Tracheal epithelial cell (primary cell): ENCODE data around the gene WDR59. TPM values are rescaled to one million over a fixed set of nuclear protein-coding genes. Genes with fewer than 3 reads are reported as not detected.

ENCODE experiments used
- total RNA-seq: library from RNA; depleted of rRNA; stranded (reverse); fragments of >200 nt; gene quantifications from 2 replicates; pipeline ENCODE4 v1.2.1, GENCODE V29; 2014

WDR59 gene, protein sequence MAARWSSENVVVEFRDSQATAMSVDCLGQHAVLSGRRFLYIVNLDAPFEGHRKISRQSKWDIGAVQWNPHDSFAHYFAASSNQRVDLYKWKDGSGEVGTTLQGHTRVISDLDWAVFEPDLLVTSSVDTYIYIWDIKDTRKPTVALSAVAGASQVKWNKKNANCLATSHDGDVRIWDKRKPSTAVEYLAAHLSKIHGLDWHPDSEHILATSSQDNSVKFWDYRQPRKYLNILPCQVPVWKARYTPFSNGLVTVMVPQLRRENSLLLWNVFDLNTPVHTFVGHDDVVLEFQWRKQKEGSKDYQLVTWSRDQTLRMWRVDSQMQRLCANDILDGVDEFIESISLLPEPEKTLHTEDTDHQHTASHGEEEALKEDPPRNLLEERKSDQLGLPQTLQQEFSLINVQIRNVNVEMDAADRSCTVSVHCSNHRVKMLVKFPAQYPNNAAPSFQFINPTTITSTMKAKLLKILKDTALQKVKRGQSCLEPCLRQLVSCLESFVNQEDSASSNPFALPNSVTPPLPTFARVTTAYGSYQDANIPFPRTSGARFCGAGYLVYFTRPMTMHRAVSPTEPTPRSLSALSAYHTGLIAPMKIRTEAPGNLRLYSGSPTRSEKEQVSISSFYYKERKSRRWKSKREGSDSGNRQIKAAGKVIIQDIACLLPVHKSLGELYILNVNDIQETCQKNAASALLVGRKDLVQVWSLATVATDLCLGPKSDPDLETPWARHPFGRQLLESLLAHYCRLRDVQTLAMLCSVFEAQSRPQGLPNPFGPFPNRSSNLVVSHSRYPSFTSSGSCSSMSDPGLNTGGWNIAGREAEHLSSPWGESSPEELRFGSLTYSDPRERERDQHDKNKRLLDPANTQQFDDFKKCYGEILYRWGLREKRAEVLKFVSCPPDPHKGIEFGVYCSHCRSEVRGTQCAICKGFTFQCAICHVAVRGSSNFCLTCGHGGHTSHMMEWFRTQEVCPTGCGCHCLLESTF
- total RNA-seq: 6.4 and 12.0 TPM in 2 replicates

DNA sequence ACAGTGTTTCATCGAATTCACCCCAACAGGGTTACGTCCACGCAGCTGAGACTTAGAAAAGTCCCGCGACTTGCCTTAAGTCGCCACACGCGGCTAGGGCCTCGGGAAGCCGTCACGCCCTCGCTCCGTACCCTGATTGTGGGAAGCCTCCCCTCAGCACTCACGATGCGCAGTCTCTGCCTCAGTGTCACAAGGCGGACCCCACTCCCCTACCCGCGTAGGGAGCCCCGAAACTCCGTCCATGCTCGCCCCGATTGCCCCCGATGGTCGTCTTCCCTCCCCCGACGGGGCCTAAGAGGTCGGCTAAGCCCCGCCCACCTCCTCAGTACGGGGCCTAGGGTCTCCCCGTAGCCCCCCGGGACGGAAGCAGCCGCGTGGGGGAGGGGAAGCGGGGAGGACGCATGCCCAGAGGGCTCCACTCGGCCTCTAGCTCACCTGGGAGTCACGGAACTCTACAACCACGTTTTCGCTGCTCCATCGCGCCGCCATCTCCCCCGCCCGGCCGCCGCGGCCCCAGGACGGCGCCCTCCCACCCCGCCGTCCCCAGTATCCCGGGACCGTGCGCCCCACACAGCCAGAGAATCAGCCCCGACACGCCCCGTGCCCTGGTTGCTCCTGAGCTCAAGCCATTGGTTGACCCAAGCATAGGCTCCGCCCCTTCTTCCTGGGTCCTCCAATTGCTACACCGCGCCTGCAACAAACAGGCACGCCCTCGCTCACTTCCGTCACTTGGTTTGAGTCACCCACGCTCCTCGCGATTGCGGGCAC lies at the start of gene WDR59:
TSS of gene WDR59 (minus strand) at position 595 of the 768 bp plus-strand sequence. CDS start at position 489, 106 bp downstream.

DNA sequence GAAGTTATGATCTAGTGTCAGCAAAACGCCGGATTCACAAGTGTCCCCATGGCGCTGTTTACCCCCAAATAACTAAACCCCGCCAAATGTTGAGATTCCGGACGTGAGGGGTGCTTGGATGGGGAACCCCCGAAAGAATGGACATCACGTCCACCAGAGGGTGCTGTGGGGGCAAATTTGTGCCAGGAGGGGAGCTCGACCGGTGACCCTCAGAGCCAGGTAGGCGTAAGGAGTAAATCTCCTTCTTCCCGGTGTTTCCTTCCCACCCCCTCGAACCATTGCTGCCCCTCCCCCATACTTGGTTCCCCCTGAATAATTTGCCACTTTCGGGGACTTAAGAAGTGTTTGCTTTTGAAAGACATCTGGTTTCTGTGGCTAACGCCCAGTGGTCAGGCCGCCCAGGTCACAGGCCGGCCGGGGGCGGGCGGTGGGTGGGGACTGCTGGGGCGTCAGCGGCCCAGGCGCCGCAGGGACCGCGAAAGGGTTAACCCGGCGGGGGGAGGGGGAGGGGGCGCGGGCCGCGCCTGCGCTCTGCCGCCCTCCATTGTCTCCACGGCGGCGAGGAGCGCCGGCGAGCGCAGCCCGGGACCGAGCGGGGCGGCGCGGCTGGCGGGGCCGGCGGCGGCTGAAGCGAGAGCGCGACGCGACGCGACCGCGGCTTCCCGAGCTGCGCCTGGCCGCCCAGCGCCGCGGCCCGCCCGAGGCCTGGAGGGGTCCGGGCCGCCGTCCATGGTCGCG lies 13.7 kb upstream of the WDR59 start, which contains the start of gene ZNRF1:
TSS of gene ZNRF1 (plus strand) at position 544 of the 738 bp plus-strand sequence. CDS start 648 bp downstream, outside the sequence.

Other genes with a start within 250 kb of the WDR59 start
- gene FA2H, start 210.3 kb downstream of the WDR59 start, total RNA-seq: 1.9 and 3.4 TPM in 2 replicates
- 20.5 and 21.0 TPM in 2 replicates for gene ZNRF1, start 13.9 kb upstream of the WDR59 start, total RNA-seq
- 0.64 and 0.72 TPM in 2 replicates for gene LDHD, start 131.7 kb upstream of the WDR59 start, total RNA-seq
- 9.2 and 9.9 TPM in 2 replicates for gene ZFP1, start 163.4 kb upstream of the WDR59 start, total RNA-seq
- not detected in 2 replicates for gene CTRB2, start 222.0 kb upstream of the WDR59 start, total RNA-seq
- gene CTRB1, start 233.9 kb upstream of the WDR59 start, total RNA-seq: not detected in 2 replicates